ENCODE data around the gene TNFRSF1B.

Gene TNFRSF1B

GRCh38 chr1:12195416-12195815 lies 28.6 kb downstream of the TNFRSF1B start:
- no peak for TF ChIP-seq CTCF (IDR thresholded peaks at IDR 0.05; ENCODE audit: insufficient read depth, low read depth, low read length, missing control alignments)
- no peak for DNase-seq (ENCODE audit: low read depth)
- H3K4me3 ChIP-seq (ENCODE audit: low read depth, low read length): no peak overlapping the region

GRCh38 chr1:12196641-12197482 lies 30.1 kb downstream of the TNFRSF1B start:
- no peak overlapping the region for H3K4me3 ChIP-seq (ENCODE audit: low read depth, low read length)
- TF ChIP-seq CTCF (IDR thresholded peaks at IDR 0.05; ENCODE audit: insufficient read depth, low read depth, low read length, missing control alignments): no peak
- no peak for DNase-seq (ENCODE audit: low read depth)

- H3K4me3 ChIP-seq (ENCODE audit: low read depth, low read length): no peak overlapping the region
- no peak for DNase-seq (ENCODE audit: low read depth)
- TF ChIP-seq CTCF (IDR thresholded peaks at IDR 0.05; ENCODE audit: insufficient read depth, low read depth, low read length, missing control alignments): no peak
Measured at GRCh38 chr1:12197483-12197880, 30.7 kb downstream of the TNFRSF1B start.

- no peak for DNase-seq (ENCODE audit: low read depth)
- no peak for TF ChIP-seq CTCF (IDR thresholded peaks at IDR 0.05; ENCODE audit: insufficient read depth, low read depth, low read length, missing control alignments)
- H3K4me3 ChIP-seq (ENCODE audit: low read depth, low read length): no peak overlapping the region
Measured at GRCh38 chr1:12200208-12200607, 33.4 kb downstream of the TNFRSF1B start.

GRCh38 chr1:12201352-12202189 lies 34.8 kb downstream of the TNFRSF1B start:
- no peak for DNase-seq (ENCODE audit: low read depth)
- H3K4me3 ChIP-seq (ENCODE audit: low read depth, low read length): no peak overlapping the region
- no peak for TF ChIP-seq CTCF (IDR thresholded peaks at IDR 0.05; ENCODE audit: insufficient read depth, low read depth, low read length, missing control alignments)

- DNase-seq (ENCODE audit: low read depth): no peak
- no peak for TF ChIP-seq CTCF (IDR thresholded peaks at IDR 0.05; ENCODE audit: insufficient read depth, low read depth, low read length, missing control alignments)
- no peak overlapping the region for H3K4me3 ChIP-seq (ENCODE audit: low read depth, low read length)
Measured at GRCh38 chr1:12202190-12202497, 35.4 kb downstream of the TNFRSF1B start.
